ENCODE results near the gene IL15RA. TPM values are rescaled to one million over a fixed set of nuclear protein-coding genes. Genes with fewer than 3 reads are reported as not detected.

IL15RA gene
- total and polyA plus RNA-seq, 2 donors (not counting 1 experiment from before 2014, with no cell fraction given): 9.3 to 9.6 TPM

DNA sequence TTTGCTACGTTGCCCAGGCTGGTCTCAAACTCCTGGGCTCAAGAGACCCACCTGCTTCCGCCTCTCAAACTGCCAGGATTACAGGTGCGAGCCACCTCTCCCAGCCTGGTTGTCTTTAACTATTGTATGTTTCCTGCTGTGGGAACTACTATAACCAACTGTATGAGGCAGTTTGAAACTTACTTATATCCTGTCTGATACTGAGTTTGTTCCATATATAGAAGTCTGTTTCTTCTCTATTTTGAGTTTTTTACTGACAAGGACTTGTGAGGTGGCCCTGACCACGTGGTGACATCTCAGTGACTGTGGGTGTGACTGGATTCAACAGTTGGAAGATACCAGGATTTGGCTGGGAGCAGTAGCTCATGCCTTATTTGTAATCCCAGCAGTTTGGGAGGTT lies 73.1 kb downstream of the IL15RA start:
- Mint-ChIP-seq H3K9me3 (ENCODE audit: insufficient read depth) (no peaks in the 10 kb centered on the region), H3K4me3 (no peak overlapping the region), H3K27me3 (no peaks in the 10 kb centered on the region), H3K27ac (no peak overlapping the region), H3K4me1 (peaks cover 17% of the 10 kb centered on the region)
- H3K36me3 ChIP-seq (replicated peaks in 1 of 2; ENCODE audit: control extremely low read depth in 1 of 2, control insufficient read depth in 1 of 2, extremely low read depth in 1 of 2, insufficient read depth in 2 of 2, low read length in 1 of 2): peaks cover 7 to 25% of the 10 kb centered on the region in 2 experiments
- no peak overlapping the region for H3K4me2 ChIP-seq (replicated peaks; ENCODE audit: low read depth, low read length, poor library complexity, severe bottlenecking)
- no peak overlapping the region for H2AFZ ChIP-seq (ENCODE audit: insufficient read depth, low read depth, low read length, poor library complexity, severe bottlenecking)
- no peak overlapping the region for H3K27ac ChIP-seq (ENCODE audit: low read length in 2 of 2)
- peaks cover 84% of the 10 kb centered on the region for H3K79me2 ChIP-seq (ENCODE audit: control insufficient read depth, insufficient read depth, low read length)
- intact Hi-C loops (cut with micrococcal nuclease): no loop called here
- TF ChIP-seq, protein P1, sequence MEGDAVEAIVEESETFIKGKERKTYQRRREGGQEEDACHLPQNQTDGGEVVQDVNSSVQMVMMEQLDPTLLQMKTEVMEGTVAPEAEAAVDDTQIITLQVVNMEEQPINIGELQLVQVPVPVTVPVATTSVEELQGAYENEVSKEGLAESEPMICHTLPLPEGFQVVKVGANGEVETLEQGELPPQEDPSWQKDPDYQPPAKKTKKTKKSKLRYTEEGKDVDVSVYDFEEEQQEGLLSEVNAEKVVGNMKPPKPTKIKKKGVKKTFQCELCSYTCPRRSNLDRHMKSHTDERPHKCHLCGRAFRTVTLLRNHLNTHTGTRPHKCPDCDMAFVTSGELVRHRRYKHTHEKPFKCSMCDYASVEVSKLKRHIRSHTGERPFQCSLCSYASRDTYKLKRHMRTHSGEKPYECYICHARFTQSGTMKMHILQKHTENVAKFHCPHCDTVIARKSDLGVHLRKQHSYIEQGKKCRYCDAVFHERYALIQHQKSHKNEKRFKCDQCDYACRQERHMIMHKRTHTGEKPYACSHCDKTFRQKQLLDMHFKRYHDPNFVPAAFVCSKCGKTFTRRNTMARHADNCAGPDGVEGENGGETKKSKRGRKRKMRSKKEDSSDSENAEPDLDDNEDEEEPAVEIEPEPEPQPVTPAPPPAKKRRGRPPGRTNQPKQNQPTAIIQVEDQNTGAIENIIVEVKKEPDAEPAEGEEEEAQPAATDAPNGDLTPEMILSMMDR (IDR thresholded peaks at IDR 0.05): no peak
- TF ChIP-seq EZH2 (IDR thresholded peaks at IDR 0.05; ENCODE audit: borderline replicate concordance, insufficient read depth, low read depth, low read length, poor library complexity, severe bottlenecking): no peak
- peaks cover 4% of the 10 kb centered on the region for H4K20me1 ChIP-seq (ENCODE audit: control insufficient read depth, insufficient read depth, low read length, poor library complexity, severe bottlenecking)
- H3K4me1 ChIP-seq (ENCODE audit: control insufficient read depth in 2 of 2, insufficient read depth in 2 of 2, low read length in 2 of 2): peaks cover 5 to 7% of the 10 kb centered on the region in 2 donors
- no peaks in the 10 kb centered on the region for H3K27me3 ChIP-seq (replicated peaks in 1 of 4; ENCODE audit: control extremely low read depth in 1 of 4, control insufficient read depth in 3 of 4, insufficient read depth in 4 of 4, low read length in 3 of 4)
- no peaks in the 10 kb centered on the region for H3K9me3 ChIP-seq (ENCODE audit: control extremely low read depth in 1 of 3, control insufficient read depth in 2 of 3, insufficient read depth in 1 of 3, low read length in 2 of 3)
- no CpG with 5 or more reads among the region's 4 CpGs for WGBS (ENCODE audit: insufficient coverage)
- CTCF ChIA-PET: no interaction called here
- H3K9ac ChIP-seq (ENCODE audit: low read length): no peak overlapping the region
- POLR2A ChIA-PET: no interaction called here
- H3K4me3 ChIP-seq (ENCODE audit: control extremely low read depth in 1 of 5, extremely low read depth in 1 of 5, insufficient read depth in 1 of 5, low read depth in 2 of 5, low read length in 4 of 5): no peak overlapping the region
- ATAC-seq (ENCODE audit: low read depth): no peak
- no peak for DNase-seq

DNA sequence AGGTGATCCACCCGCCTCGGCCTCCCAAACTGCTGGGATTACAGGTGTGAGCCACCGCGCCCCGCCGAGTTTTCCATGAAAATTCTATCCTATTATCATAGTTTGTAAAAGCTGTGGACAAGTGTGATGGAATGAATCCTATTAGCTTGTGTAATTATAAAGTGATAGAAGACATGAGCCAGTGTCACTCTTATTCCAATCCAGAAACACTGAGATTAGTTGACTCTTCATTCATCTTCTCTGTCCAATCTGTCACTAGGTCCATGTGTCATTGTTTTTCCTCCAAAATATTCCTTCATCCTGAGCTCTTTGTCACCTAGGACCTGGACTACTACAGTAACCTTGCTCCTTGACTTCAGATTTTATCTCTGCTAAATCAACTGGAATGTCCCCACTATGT lies 73.8 kb downstream of the IL15RA start:
- H3K4me3 Mint-ChIP-seq: no peak overlapping the region
- H4K20me1 ChIP-seq (ENCODE audit: control insufficient read depth, insufficient read depth, low read length, poor library complexity, severe bottlenecking): peaks cover 4% of the 10 kb centered on the region

More for the DNA sequence above, 73.8 kb downstream of the IL15RA start:
- intact Hi-C loops (cut with micrococcal nuclease): no loop called here
- Histone ChIP-seq H3K79me2 (ENCODE audit: control insufficient read depth, insufficient read depth, low read length) (peaks cover 90% of the 10 kb centered on the region), H3K4me2 (replicated peaks; ENCODE audit: low read depth, low read length, poor library complexity, severe bottlenecking) (no peak overlapping the region), H2AFZ (ENCODE audit: insufficient read depth, low read depth, low read length, poor library complexity, severe bottlenecking) (no peak overlapping the region), H3K9ac (ENCODE audit: low read length) (no peak overlapping the region), H3K9me3 (ENCODE audit: control extremely low read depth in 1 of 3, control insufficient read depth in 2 of 3, insufficient read depth in 1 of 3, low read length in 2 of 3) (peaks cover 0 to 1% (median 0%) of the 10 kb centered on the region in 3 donors), H3K27me3 (replicated peaks in 1 of 4; ENCODE audit: control extremely low read depth in 1 of 4, control insufficient read depth in 3 of 4, insufficient read depth in 4 of 4, low read length in 3 of 4) (no peaks in the 10 kb centered on the region), H3K27ac (ENCODE audit: low read length in 2 of 2) (no peak overlapping the region), H3K4me1 (ENCODE audit: control insufficient read depth in 2 of 2, insufficient read depth in 2 of 2, low read length in 2 of 2) (peaks cover 5 to 7% of the 10 kb centered on the region in 2 donors), H3K36me3 (replicated peaks in 1 of 2; ENCODE audit: control extremely low read depth in 1 of 2, control insufficient read depth in 1 of 2, extremely low read depth in 1 of 2, insufficient read depth in 2 of 2, low read length in 1 of 2) (peaks cover 3 to 18% of the 10 kb centered on the region in 2 experiments), H3K4me3 (ENCODE audit: control extremely low read depth in 1 of 5, extremely low read depth in 1 of 5, insufficient read depth in 1 of 5, low read depth in 2 of 5, low read length in 4 of 5) (no peak overlapping the region)
- no CpG with 5 or more reads among the region's 6 CpGs for WGBS (ENCODE audit: insufficient coverage)
- CTCF ChIA-PET: interaction anchor here (1.1 kb wide), 1 partner anchor 248 kb away, joined by 3 read pairs; no protein-coding TSS in a partner anchor
- POLR2A ChIA-PET: no interaction called here
- peaks cover 17% of the 10 kb centered on the region for H3K4me1 Mint-ChIP-seq
- TF ChIP-seq, protein P1 (IDR thresholded peaks at IDR 0.05): no peak
- TF ChIP-seq EZH2 (IDR thresholded peaks at IDR 0.05; ENCODE audit: borderline replicate concordance, insufficient read depth, low read depth, low read length, poor library complexity, severe bottlenecking): no peak
- peak overlapping the region; percentile 46 for H3K27ac Mint-ChIP-seq
- ATAC-seq (ENCODE audit: low read depth) (no peak), DNase-seq (no peak)
- no peaks in the 10 kb centered on the region for H3K9me3 Mint-ChIP-seq (ENCODE audit: insufficient read depth)
- H3K27me3 Mint-ChIP-seq: no peaks in the 10 kb centered on the region

Data from B cell (primary cell).